HG03175 (cell line): ENCODE data around the gene LAMB1.
A peak's percentile ranks its signal among the peaks of the same experiment; 100 is the strongest.

ENCODE experiments used
- ATAC-seq: cut with Tn5 transposase; IDR thresholded peaks from one replicate; pipeline ENCODE4 v1.9.1; 2021; ENCODE audit warnings: mild to moderate bottlenecking, moderate library complexity; ENCODE audit not compliant: unreplicated experiment

LAMB1 gene

DNA sequence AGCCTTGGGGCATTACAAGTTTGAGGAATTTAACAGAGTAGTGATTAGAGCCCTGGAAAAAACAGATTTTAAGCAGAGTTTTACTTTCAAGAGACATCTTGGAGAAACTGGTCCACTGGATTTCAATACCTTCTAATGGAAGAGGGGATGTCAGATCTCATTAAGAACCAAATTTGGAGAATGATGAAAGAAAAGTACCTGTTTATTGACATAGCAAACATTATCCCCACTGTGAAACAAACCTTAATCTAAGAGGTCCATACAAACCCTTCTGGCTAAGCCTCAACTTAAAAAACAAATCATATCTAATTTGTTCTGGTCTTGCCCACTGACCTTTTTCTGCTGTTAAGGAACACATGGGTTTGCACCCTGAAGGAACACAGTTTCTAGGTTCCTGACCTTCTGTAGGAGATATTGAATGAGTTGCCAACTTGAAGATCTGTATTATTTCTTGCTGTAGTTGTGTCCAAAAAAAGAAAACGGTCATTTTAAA, 53.5 kb downstream of the LAMB1 start:
- no peak for ATAC-seq

DNA sequence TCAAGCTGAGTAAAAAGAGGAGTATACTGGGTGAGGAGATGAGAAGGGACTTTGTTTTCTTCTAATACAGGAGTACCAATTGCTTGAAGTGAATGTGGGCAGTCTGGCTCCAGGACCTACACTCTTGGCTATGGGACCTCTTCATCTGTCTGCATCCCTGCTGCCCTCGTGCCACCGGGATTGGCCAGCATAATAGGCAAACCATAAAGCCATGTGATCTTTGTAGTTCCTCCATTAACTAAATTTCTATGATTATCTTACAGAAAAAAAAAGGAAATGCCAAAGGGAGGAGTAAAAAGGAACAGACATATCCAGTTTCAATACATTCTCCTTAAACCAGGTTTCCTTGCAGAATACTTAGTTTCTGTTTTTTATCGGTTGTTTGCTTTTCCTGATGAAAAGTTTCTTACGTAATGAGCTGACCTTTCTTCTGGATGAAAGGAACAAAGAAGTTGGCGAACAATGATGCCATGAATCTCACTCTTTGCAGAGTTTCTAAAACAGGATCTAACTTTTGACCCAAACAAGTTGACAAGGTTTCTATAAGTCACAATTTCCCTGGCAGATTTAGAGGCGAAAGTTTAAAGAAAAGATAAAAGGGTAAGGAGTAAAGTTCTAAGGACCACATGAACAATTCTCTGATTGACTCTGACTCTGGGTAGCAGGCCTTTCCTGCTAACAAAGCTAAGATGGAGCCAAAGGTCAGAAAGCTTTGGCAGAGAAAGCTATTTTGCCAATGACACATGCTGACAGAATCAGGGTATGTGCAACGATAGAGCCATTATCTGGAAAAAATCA, 54.1 kb downstream of the LAMB1 start:
- no peak for ATAC-seq

DNA sequence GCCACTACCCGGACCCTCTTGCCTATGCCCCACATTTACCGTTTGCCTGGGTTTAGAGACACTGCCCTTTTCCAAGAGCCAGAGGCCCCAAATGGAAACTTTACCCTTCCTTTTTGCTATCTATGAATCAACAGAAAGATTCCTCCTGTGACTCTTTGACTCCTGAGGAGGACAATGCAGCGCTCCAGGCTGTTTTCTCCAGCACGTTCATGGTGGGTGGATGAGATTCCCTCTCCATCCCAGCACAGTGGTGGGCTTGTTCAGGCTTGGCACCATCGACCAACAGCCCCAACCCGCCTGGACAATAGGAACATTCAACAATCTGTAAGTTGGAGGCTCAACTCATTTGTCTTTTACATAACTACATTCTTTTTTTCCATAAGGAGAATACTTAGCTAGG, 56.1 kb downstream of the LAMB1 start:
- ATAC-seq = no peak

DNA sequence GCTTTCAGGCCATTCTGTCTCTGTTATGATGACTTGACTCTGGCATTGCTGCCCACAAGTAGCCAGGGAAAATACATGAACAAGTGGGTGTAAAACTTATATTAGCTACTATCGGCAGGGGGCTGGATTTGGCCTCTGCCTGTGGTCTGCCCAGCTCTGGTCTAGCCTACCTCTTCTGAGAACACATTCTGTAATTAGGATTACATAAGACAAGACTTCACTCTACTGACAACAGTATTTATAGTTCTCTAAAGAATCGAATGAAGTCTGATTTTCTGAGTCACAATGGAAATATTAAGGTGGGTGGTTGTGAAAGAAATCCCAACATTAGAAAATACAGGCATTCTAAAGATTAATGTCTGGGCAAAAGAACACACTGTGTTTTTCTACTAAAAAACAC, 56.5 kb downstream of the LAMB1 start:
- ATAC-seq = no peak

DNA sequence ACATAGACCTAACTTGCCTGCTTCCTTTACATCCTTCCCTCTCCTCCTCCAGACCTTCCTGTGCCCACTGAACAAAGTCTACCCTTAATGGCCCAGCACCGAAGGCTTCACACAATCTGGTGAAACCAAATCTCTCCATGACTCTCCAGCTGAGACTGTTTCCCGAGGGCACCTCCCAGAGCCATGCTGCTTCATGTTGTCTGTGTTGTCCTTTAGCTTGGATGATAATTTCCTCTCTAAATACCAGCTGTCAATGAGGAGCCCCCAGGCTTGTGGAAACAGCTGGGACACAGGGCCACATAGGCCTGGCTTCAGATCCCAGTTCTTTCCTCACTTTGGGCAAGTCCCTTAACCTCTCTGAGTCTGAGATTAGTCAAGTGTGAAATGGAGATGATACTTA, 57.6 kb downstream of the LAMB1 start:
- no peak for ATAC-seq

DNA sequence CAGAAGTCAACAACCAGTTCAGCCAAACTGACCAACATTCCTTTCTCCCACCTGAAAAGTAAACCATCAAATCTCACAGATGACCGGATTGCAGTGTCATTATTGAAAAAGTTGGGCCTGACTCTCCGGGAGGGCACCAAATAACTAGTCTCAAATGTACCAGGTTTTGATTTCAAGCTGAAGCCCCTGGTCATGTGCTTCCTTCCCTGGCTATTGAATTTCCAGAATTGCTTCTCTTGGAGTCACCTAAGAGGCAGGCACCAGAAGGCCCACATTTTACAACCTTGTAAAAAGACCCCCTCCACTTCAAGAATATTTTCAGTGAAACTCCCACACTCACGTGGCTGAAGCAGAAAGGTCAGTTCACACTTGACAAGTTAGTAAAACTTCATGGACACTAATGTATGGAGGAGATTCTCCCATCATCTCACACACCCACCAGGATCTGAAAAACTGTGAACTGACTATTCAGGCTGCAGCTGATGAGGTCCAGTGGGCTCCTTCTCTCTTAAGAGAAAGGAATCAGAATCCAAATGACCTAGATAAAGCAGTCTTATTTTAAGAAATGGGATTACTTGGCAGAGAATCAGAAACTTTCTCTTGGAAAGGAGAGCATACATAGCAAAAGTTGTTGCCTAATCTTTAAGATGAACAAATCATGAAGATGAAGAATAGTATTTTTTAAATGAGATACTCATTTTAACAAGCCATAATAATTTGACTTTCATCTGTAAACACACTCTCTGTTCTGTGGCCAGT, 58.4 kb downstream of the LAMB1 start:
- ATAC-seq = no peak

DNA sequence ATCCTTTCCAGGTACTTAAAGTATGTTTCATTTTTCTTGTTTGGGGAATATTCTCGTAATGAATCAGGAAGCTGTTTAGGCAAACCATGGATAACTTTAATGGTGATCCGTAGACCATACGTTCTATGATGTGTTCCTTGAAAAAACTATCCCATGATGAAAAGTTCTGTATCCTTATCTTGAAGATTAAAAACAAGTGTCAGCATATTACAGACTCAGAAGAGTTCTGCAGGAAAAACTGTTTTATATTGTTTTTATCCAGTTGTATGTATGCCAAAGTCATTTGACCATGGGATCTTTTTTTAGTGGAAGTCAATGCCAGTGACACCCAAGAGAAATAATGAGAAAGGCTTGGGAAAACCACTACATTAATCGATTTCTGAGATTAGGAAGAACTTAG, 59.9 kb downstream of the LAMB1 start:
- ATAC-seq = no peak

DNA sequence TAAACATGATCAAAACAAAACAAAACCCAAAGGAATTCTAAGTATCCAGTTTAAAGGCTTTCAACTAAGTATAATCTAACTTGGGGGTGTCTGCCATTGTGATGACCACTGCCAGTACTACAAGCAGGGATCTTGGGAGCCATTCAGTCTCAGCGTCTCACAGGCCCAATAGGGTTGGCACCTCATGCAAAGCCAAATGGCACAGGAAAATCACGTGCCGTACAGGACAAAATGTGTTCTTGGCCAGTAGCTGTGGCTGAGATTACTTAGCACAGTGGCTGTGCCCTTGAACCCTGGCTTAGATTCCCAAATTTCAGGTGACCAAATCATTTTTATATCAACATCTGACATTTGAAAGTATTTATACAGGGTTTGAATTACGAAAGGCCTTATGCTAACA, 62.0 kb downstream of the LAMB1 start:
- ATAC-seq = no peak

DNA sequence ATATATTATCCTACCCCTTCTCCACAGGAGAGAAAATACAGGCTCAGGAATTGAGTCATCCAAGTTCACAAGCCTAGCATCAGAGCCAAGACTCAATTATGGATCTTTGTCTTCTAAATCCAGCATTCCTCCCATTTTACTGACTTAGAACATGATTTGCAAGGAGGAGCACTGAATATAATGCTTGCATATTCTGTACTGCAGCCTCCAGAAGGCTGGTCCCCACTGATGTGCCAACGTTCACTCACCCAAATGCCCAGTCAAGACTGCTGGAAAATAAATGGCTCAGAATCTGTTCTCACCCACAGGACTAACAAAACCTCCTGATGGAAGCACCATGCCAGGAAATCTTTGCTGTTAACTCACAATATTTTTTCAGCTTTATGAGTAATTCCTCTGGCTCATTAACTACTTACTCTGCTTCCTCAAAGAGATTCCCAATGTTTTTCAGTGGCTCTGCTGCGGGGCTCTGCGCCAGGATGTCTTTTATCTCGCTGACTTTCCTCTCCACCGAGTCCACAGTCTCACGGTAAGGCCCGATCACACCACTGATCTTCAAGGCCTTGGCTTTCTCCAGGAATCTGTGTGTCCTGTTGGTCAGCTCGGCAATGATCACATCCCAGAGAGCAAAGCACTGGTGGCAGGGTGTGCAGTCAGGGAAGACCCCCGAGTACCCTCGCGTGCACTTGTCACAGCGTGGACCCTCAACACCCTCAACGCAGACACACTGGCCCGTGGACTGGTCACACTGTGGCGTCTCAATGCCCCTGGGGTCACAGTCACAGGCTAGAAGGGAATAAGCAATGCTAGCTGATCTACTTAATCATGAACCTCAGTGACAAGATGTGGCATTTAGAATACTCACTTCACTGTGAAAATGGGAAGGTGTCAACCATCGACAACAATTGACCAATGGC, 63.1 kb downstream of the LAMB1 start:
- ATAC-seq = no peak

DNA sequence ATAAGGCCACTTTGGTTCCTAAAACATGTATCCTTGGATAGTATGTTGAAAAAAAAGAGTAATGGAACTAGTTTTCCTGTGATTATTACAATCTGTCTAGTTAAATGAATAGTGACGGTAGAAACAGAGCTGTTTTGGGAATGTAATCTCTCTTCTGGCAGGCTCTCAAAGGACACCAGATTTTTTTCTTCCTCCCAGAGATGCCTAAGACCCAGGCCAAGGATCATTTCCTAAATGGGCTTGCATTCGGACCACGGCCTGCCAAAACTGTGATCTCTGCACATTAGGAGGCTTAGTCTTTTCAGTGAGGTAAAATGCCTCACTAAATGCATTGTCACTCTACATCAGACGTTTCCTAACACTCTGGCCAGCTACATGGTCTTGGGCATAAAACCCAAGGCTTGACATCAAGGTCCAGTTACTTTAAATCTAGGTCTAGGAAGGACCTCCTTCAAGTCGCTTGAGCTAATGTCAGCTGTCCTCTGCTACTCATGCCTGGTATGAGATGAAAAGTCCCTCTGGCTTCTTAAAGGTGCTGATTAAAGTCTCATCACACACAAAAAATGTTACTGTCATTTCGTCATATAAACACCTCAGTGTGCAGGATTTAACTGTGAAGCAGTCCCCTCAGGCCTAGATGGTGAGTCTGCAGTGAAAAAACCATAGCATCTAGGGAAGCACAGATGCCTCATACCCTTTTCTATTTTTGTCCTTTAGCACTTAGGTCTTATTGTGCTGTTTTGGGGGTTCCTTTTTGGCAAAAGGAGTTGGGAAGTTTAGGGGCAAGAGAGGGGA, 64.3 kb downstream of the LAMB1 start:
- ATAC-seq = no peak

DNA sequence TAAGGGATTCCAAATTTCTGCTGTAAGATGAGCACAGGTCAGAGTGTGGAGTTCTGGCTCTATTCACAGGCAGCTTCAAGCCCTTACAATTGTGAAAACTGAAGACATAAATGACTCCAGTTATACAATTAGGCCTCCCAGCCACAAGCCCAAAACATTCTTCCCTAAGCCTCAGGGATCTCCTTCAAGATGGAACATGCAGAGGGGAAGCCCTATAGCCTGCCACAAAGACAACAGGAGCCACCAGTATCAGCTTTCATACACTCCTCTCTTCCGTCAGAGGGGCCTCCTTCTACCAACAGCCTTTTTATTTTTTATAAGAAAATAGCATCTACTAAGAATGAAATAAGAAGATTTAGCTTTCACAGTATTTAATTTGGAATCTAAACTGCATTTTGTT, 65.4 kb downstream of the LAMB1 start:
- no peak for ATAC-seq

DNA sequence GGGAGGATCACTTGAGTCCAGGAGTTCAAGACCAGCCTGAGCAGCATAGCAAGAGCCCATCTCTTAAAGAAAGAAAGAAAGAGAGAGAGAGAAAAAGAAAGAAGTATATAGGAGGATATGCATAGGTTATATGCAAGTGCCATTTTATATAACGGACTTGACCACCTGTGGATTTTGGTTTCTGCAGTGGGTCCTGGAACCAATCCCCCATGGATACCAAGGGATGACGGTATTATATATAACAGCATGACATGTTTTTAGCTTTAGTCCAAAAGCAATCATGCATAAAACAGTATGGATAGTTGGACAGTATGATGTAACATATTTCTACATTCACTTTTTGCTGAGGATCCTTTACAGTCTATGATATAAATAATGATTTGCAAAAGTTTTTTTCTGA, 66.6 kb downstream of the LAMB1 start:
- no peak for ATAC-seq

DNA sequence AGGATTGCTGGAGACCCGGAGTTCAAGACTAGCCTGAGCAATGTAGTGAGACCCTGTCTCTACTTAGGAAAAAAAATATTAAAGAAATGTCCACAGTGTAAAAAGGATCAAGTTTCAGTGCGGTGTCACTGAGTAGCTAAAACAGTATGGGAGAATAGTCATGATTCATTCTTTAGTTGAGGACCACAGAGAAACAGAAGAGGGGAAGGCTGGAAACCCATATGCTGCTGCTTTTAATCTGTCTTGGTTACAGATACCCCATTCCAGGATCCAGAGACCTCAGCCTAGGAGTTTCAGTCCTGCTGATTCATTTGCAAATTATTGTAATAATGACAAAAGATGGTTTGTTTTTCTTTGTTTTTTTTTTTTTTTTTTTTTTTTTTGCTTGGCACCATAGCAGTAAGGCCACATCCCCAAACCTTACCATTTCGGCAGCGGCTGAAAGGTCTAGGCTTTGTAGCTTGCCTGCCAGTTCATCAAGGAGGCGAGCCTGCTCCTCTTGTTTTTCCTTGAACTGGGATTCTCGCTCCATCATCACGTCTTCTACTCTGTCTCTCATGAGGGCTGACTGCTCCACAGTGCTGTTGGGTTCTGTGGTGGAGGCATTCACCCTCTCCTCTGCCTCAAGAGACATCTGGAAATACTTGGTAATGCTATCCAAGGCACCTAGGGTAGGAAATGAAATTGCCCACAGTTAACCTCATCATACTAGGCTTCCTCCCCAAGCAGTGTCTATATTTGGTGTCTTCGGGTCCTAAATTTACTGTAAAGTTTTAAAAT, 67.8 kb downstream of the LAMB1 start:
- no peak for ATAC-seq

DNA sequence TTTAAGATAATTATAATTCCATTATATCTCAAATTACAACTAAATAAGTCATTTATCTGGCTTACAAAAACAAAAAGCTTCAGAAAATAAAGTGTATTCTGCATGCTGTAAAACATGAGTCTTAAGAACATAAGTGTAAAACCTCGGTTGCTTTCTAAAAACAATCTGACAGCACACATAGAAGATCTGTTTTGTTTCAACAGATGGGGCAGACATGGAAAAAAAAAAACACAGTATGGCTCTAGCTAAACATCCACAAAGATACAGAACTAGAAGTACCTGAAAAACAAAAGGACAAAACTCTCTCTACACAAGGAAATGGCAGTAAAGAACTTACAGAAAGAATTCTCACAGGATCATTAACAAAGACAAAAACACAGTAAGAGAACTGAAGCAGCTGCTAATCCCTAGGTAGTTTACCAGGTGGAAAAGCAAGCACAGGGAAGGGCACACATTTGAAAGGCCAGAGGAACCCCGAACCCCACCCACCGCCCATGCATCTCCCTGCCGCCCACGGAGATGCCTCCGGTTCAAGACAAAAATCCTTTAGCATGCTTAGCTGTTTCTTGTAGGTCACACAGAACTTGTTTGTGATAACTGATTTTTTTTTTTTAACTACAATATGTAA, 69.5 kb downstream of the LAMB1 start:
- no peak for ATAC-seq

DNA sequence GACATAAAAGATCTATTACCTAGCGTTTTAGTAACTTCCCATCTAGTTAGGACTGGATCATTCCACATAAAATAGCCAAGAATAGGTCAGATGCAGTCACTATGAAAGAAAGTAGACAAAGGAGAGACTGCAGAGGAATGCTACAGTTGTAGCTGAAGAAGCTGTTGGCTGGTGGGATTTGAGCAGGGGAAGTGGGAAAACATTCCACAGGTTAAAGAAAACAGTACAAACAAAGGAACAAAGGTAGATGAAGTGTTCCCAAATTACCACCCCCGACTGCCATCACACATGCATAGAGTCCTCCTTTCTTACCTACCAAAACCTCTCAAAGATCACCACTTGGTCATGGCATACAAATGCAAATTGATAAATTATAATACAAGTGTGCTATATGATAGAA, 70.2 kb downstream of the LAMB1 start:
- ATAC-seq = no peak

DNA sequence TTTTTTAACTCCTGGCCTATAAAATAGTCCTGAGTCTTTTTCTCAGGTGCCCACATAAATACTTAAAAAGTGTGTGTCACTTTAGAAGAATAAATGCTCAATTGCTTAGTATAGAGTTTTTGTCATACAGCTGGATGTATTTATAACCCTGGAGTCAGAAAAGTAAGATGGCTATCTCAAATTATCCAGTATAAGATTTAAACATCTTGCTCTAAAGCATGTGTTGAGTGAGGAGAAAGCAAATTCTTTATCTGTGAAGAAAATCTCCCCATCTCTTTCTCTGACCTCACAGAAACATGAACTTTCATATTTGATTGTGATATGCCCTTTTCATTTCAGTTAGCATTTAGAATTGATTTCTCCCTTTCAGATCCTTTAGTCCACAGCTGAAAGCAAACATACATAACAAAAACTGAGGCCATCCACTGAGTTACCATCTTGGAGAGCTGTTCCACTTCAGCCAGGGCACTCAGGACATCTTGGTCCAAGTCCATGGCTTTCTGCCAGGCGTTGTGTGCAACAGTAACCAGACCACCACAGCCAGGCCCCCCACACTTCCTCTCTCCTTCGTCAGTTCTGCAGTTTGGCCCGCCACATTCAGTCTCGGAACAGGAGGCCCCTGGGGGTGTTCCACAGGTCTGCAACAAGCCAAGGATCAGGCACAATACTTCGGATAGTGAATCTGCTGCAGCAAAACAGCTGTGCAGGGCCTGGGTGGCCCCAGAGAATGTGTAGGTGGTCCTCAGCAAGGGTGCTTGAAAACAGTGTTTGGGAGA, 71.0 kb downstream of the LAMB1 start:
- no peak for ATAC-seq

DNA sequence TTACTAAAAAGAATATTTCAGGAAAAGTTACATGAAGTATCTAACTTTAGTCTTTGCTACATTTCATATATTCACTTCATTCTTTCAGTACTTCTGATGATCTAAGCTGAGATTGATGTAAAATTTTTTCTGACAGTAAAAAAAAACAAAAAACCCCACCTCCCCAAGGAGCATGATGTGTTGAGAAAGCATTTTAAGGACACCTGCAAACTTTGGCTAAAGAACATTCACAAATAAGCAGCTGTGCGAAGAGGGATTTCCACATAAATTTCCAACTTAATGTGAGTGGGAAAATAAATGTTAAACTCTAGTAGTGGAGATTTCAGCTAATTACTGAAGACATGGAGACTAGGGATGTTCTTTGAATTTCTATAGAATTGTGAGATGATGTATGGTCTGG, 76.5 kb downstream of the LAMB1 start:
- no peak for ATAC-seq

DNA sequence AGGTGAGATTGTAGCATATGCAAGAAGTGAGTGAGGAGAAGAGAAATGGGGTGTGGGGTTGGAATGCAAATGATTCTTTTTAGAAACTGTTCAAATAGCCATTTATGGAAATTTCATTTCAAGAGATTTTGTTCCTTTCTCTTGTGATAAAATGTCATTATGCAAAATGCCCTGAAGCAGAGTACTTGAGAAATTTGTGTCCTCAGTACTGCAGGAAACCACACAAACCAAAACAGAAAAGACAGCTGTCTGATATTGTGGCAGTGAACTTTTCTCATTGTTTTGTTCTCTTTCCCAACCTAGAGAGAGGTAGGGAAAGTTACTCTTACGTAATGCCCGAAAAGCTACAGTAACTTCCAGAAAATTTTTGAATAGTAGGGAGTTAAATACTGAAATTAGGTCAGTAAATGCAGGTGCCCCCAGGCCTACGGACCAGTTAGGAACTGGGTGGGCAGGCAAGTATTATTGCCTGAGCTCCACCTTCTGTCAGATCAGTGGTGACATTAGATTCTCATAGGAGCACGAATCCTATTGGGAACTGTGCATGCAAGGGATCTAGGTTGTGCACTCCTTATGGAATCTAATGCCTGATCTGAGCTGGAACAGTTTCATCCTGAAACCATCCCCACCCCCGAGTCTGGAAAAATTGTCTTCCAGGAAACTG, 78.0 kb downstream of the LAMB1 start:
- peak; percentile 82 for ATAC-seq
